ENCODE measurements around the gene MRPL14. TPM values are rescaled to one million over a fixed set of nuclear protein-coding genes. Genes with fewer than 3 reads are reported as not detected.

MRPL14 gene
- 10 to 100 TPM; 23.2 to 54.9 (median 30.0) TPM for polyA plus RNA-seq

GRCh38 chr6:44127186-44128019 is at the start of gene MRPL14, which contains the start of gene TMEM63B:
TSS of gene MRPL14 (minus strand) at chr6:44127452. CDS start at chr6:44116611, 10,841 bp downstream.
TSS of gene TMEM63B (plus strand) at chr6:44127554. CDS start at chr6:44134585, 7,031 bp downstream.
- H3K27ac ChIP-seq (ENCODE audit: low read depth, low read length), result no peak within 1 kb of the TSS
- WGBS, 3 donors, result 0 to 1% (median 0%) methylated on average over 32 to 73 of the region's 80 CpGs

- WGBS, 3 donors, result 71 to 81% (median 74%) methylated on average over 14 to 15 of the region's 15 CpGs
- no peak overlapping the region for H3K27ac ChIP-seq (ENCODE audit: low read depth, low read length)
These were observed 49.0 kb upstream of the MRPL14 start for GRCh38 chr6:44176130-44176761.

DNA sequence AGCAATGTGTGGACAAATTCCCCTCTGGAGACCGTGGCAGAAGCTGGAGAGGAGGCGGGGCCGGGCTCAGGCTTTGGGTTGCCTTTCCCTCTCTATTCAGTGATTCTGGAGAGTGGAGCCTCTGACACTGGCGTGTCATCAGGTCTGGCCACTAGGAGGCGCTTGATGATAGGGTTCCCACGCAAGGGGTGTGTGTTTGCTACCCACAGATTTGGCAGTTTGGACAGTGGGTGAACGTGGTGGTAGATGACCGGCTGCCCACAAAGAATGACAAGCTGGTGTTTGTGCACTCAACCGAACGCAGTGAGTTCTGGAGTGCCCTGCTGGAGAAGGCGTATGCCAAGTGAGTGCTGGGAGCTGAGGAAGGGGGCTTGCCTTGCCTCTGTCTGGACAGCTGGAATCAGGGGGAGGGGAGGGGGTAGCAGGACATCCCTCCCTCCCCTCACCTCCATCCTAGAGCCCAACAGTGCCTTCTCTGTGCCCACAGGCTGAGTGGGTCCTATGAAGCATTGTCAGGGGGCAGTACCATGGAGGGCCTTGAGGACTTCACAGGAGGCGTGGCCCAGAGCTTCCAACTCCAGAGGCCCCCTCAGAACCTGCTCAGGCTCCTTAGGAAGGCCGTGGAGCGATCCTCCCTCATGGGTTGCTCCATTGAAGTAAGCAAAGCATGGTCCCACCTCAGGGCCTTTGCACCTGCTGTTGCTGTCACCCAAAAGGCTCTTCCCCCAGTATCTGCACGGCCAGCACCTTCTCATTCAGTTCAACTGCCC is 45.7 kb upstream of the MRPL14 start:
- no peak overlapping the region for H3K27ac ChIP-seq (ENCODE audit: low read depth, low read length)
- 25% methylated on average over 15 of the region's 15 CpGs for WGBS, 3 donors

DNA sequence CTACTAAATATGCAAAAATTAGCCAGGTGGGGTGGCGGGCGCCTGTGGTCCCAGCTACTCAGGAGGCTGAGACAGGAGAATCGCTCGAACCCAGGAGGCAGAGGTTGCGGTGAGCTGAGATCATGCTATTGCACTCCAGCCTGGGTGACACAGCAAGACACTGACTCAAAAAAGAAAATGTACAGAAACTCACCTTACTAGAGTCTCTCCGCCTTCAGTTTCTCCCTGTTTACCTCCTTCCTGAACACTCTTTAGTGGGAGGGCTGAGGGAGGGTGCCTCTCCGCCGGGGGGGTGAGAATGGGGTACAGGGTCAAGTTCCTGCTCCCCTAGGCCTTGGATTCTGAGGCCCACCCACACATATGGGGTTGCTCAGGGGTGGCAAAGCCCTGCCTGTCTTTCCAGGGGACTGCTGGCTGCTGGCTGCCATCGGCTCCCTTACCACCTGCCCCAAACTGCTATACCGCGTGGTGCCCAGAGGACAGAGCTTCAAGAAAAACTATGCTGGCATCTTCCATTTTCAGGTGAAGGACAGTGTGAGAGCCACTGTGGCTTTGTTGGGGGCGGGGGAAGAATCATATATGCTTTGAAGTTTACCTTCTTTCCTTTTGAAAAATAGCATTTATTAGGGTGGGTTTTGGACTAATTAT is 44.8 kb upstream of the MRPL14 start:
- 78 to 85% (median 80%) methylated on average over 12 of the region's 12 CpGs for WGBS, 3 donors
- H3K27ac ChIP-seq (ENCODE audit: low read depth, low read length), result no peak overlapping the region

DNA sequence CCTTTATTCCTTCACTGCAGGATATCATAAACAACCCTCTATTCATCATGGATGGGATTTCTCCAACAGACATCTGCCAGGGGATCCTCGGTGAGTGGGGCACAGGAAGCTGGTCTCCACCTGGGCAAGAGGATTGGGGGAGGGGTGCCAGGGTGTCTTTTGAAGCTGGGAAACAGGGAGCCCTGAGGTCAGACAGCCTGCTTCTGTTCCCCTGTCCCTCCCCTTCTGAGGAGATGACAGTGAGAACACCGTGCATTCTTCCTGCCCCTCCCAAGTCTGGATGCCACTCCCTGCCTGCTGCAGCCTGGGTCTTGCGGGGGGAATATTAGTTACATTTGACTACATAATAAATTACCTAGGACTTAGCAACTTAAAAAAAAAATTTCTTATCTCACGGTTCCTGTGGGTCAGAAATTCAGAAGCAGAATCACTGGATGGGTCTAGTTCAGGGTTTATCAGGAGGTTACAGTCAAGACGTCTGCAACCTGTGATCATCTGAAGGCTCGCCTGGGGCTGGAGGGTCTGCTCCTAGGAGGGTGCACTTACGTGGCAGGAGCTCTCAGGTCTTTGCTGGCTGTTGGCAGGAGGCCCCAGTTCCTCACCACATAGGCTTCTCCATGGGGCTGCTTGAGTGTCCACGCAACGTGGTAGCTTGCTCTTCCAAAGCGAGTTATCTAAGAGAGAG is 42.8 kb upstream of the MRPL14 start:
- H3K27ac ChIP-seq (ENCODE audit: low read depth, low read length), result no peak overlapping the region
- WGBS, 3 donors, result 71 to 80% (median 72%) methylated on average over 10 of the region's 10 CpGs

- no peak overlapping the region for H3K27ac ChIP-seq (ENCODE audit: low read depth, low read length)
- 48 to 59% (median 56%) methylated on average over 9 of the region's 9 CpGs for WGBS, 3 donors
These were observed 41.9 kb upstream of the MRPL14 start for GRCh38 chr6:44169154-44169553.

- WGBS, 3 donors, result 97 to 100% (median 100%) methylated on average over 1 of the region's 1 CpG
- no peak overlapping the region for H3K27ac ChIP-seq (ENCODE audit: low read depth, low read length)
These were observed 40.3 kb upstream of the MRPL14 start for GRCh38 chr6:44167567-44167966.

GRCh38 chr6:44166591-44167184 is 39.4 kb upstream of the MRPL14 start:
- 34 to 63% (median 35%) methylated on average over 15 to 16 of the region's 16 CpGs for WGBS, 3 donors
- H3K27ac ChIP-seq (ENCODE audit: low read depth, low read length), result no peak overlapping the region

DNA sequence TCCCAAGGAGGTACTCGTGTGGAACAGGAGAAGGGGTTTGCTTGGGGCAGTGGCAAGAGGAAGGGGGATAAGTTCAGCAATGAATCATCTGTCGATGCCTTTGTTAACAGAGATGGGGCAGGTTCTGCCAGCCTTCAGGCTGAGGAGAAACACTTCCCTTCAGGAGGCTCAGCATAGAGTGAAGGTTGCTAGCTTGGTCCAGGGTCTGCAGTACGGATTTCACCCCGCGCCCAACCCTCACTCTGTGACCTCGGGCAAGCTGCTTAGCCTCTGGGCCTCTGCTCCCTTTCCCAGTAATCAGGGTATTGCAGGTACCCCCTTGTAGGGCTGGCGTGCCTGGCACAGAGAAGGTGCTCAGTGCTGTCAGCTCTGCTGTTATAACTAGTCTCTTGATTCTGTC is 38.9 kb upstream of the MRPL14 start:
- H3K27ac ChIP-seq (ENCODE audit: low read depth, low read length), result no peak overlapping the region
- 68 to 80% (median 80%) methylated on average over 7 of the region's 7 CpGs for WGBS, 3 donors

DNA sequence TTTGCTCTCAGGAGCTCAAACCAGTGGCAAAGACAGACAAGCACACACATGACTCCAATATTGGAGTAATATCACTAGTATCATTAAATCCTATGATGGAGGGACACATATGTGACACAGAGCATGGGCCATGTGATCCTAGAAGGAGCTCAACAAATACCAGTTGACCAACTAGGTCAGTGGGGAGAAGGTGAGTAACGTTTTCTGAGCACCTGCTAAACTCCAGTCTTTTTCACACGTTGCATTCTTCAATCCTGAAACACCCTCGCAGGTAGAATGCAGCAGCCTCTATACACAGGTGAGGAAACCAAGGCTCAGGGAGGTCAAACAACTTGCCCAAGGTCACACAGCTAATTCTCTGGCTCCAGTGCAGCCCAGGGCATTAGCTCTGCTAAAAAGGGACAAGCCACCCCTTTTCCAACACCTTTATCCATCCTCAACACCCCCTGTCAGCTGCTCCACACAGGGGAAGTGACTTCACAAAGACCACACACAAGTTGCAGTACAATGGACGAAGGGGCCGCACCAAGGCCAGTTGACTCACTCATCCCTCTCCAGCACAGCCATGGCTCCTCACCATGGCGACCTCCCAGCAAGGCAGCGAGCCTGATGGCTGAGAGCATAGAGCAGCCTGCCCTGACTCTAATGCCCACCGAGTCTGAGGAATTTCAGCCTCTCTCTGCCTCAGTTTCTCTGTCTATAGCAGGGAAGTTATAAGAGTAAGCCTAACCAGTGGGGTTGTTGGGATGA is 35.8 kb upstream of the MRPL14 start:
- H3K27ac ChIP-seq (ENCODE audit: low read depth, low read length), result no peak overlapping the region
- WGBS, 3 donors, result 66 to 81% (median 78%) methylated on average over 8 of the region's 8 CpGs

DNA sequence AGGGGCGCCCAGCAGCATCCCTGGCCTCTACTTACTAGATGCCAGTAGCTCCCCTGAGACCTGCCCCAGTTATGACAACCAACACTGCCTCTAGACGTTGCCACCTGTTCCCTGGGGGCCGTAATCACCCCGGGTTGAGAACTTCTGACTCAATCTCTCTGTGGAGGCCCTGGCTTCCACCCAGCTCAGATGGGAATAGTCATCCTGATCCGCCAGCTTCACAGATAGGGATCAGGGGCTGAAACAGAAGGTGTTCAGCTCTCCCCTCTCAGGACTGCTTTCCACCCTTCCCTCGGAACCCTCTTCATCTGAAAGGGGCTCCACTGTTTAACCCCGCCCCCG is 34.7 kb upstream of the MRPL14 start:
- H3K27ac ChIP-seq (ENCODE audit: low read depth, low read length), result no peak overlapping the region
- WGBS, 3 donors, result 66 to 72% (median 69%) methylated on average over 8 of the region's 8 CpGs

GRCh38 chr6:44158770-44159228 is 31.5 kb upstream of the MRPL14 start, which contains the start of gene CAPN11:
TSS of gene CAPN11 (plus strand) at chr6:44158820. CDS start at chr6:44158849, 29 bp downstream.
- WGBS, 3 donors, result 77 to 98% (median 87%) methylated on average over 5 of the region's 5 CpGs
- no peak within 1 kb of the TSS for H3K27ac ChIP-seq (ENCODE audit: low read depth, low read length)

- H3K27ac ChIP-seq (ENCODE audit: low read depth, low read length), result no peak overlapping the region
- WGBS, 3 donors, result 72 to 84% (median 81%) methylated on average over 11 of the region's 11 CpGs
These were observed 29.9 kb upstream of the MRPL14 start for GRCh38 chr6:44157152-44157521.

DNA sequence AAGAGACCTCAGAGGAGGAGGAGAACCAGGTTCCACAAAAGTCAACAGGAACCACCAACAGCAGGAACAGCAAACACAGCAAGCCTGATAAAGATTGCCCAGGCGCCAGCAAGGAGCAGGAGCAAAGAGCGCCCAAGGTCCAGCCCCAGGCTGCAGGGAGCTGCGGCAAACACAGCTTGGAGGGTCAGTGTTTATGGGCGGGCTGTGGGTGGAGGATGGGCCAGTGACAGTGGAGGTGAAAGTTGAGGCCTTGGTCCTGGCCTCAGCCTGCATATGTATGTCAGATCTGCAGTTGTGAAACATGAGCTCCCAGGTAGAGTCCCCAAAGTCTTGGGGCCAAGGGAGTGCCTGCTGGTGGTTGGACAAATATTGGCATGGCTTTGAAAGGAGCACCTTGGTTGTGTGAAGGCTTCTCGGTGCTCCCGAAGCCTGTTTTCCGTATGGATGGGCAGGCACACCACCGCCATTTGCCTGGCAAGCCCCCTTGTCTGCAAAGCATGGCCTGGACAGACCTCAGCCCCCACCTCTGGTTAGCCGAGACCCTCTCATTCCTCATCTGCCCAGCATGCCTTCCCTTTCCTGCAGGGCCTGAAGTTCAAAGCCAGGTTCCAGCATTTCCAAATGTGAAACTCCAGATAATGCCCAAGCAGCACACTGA is 29.4 kb upstream of the MRPL14 start:
- H3K27ac ChIP-seq (ENCODE audit: low read depth, low read length), result no peak overlapping the region
- WGBS, 3 donors, result 47 to 89% (median 87%) methylated on average over 9 of the region's 9 CpGs

DNA sequence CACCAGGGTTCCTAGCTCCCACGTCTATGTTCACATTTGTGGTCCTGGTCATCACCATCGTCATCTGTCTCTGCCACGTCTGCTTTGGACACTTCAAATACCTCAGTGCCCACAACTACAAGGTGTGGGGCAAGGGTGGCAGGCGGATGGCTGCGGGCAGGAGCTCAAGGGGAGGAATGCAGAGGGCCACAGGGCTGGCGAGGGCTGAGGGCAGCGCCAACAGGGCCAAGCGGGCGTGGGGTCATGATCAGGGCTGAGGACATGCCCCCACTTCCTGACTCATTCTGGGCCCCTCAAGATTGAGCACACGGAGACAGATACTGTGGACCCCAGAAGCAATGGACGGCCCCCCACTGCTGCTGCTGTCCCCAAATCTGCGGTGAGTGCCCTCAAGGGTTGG is 26.8 kb upstream of the MRPL14 start:
- H3K27ac ChIP-seq (ENCODE audit: low read depth, low read length), result no peak overlapping the region
- WGBS, 3 donors, result 88 to 97% (median 92%) methylated on average over 12 of the region's 12 CpGs

- no peak overlapping the region for H3K27ac ChIP-seq (ENCODE audit: low read depth, low read length)
- 88 to 94% (median 92%) methylated on average over 19 of the region's 19 CpGs for WGBS, 3 donors
These were observed 25.3 kb upstream of the MRPL14 start for GRCh38 chr6:44152533-44152932.

DNA sequence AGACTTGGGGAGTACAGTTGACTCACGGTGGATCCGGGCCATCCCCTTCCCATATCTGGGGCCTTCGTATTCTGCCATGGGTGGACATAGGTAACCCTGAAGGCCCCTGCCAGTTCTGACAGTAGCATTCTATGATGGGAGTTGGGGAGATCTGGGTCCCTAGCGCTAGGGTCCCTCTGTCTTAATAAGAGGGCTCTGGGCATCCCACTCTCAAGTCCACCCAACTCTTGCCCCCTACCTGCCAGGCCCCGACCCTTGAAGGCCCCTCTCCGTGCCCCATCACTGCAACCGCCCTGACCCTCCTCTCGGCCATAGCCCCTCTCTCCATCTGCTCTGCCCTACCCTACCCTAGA is 24.8 kb upstream of the MRPL14 start:
- 49 to 54% (median 53%) methylated on average over 8 of the region's 8 CpGs for WGBS, 3 donors

More for the DNA sequence above, 24.8 kb upstream of the MRPL14 start:
- H3K27ac ChIP-seq (ENCODE audit: low read depth, low read length), result no peak overlapping the region

Measured in adipose tissue (tissue), 3 donors.